Keratinocyte (primary cell): ENCODE measurements around the gene FRMD4B. TPM values are rescaled to one million over a fixed set of nuclear protein-coding genes. Genes with fewer than 3 reads are reported as not detected.

ENCODE experiments used
- DNase-seq: peaks from one replicate; pipeline ENCODE4 v3.0.0-alpha.2; 2011; ENCODE audit warnings: low read depth, missing footprints, low spot score
- FAIRE-seq: peaks from 2 replicates; lab custom pipeline; 2011; peaks lifted over from hg19 to GRCh38; lab: Jason Lieb, UNC
- H2AFZ ChIP-seq: 2 replicates; pipeline ENCODE4 v1.6.0; 2012; ENCODE audit warnings: low read length, control low read depth, inconsistent platforms; ENCODE audit not compliant: control insufficient read depth
- H3K27ac ChIP-seq: 2 replicates; pipeline ENCODE4 v1.5.1; 2011; ENCODE audit warnings: low read length; ENCODE audit not compliant: control insufficient read depth, insufficient read depth
- H3K27me3 ChIP-seq: 3 replicates; pipeline ENCODE4 v1.6.0; 2011; ENCODE audit warnings: low read length; ENCODE audit not compliant: control insufficient read depth, insufficient read depth; ENCODE audit errors: extremely low read depth
- H3K36me3 ChIP-seq, 2 experiments: 2 replicates in 1 of 2; 3 replicates in 1 of 2; pipeline ENCODE4 v1.5.1; 2011; ENCODE audit warnings: low read length in 2 of 2, mild to moderate bottlenecking in 1 of 2; ENCODE audit not compliant: control insufficient read depth in 2 of 2, insufficient read depth in 2 of 2; ENCODE audit errors: extremely low read depth in 1 of 2
- H3K4me1 ChIP-seq: 3 replicates; pipeline ENCODE4 v1.5.1; 2011; ENCODE audit warnings: low read length; ENCODE audit not compliant: control insufficient read depth, insufficient read depth; ENCODE audit errors: extremely low read depth
- H3K4me2 ChIP-seq: 3 replicates; pipeline ENCODE4 v1.6.0; 2011; ENCODE audit warnings: low read depth, low read length; ENCODE audit not compliant: control insufficient read depth, insufficient read depth; ENCODE audit errors: extremely low read depth
- H3K4me3 ChIP-seq, 3 experiments: fragments of 200-600 bp in 1 of 3; sonication (generic) in 1 of 3; 2 replicates in 2 of 3; 3 replicates in 1 of 3; pipeline ENCODE4 v1.5.1; 2011 to 2016; ENCODE audit warnings: low read length in 3 of 3, mild to moderate bottlenecking in 3 of 3, control low read depth in 2 of 3, inconsistent platforms in 1 of 3, low read depth in 1 of 3, mixed read lengths in 1 of 3, mixed run types in 1 of 3, moderate library complexity in 1 of 3; ENCODE audit not compliant: control insufficient read depth in 2 of 3, insufficient read depth in 2 of 3; ENCODE audit errors: extremely low read depth in 1 of 3
- H3K79me2 ChIP-seq: 2 replicates; pipeline ENCODE4 v1.6.0; 2012; ENCODE audit warnings: low read length; ENCODE audit not compliant: control insufficient read depth, insufficient read depth
- H3K9ac ChIP-seq: 3 replicates; pipeline ENCODE4 v1.6.0; 2011; ENCODE audit warnings: low read length; ENCODE audit not compliant: control insufficient read depth, insufficient read depth; ENCODE audit errors: extremely low read depth
- H3K9me1 ChIP-seq: 3 replicates; pipeline ENCODE4 v1.6.0; 2011; ENCODE audit warnings: low read length; ENCODE audit not compliant: control insufficient read depth, insufficient read depth; ENCODE audit errors: extremely low read depth
- H3K9me3 ChIP-seq: 2 replicates; pipeline ENCODE4 v1.5.1; 2012; ENCODE audit warnings: low read depth, low read length; ENCODE audit not compliant: control insufficient read depth
- H4K20me1 ChIP-seq: 3 replicates; pipeline ENCODE4 v1.6.0; 2011; ENCODE audit warnings: low read length; ENCODE audit not compliant: control insufficient read depth, insufficient read depth; ENCODE audit errors: extremely low read depth
- EZH2 ChIP-seq: IDR thresholded peaks from one replicate; pipeline ENCODE4 v1.6.1; 2012; ENCODE audit warnings: inconsistent platforms, mild to moderate bottlenecking, low read length, moderate library complexity
- dilution Hi-C: fragments of 300-500 bp; cut with MboI; formaldehyde crosslinking; loops from one replicate; pipeline ENCODE4 v1.7.0; 2020; ENCODE audit warnings: low sequenced_read_pairs; ENCODE audit not compliant: extremely low pct_ligation_motif_present
- polyA plus RNA-seq, 5 experiments: library from polyadenylated mRNA; depleted of rRNA in 3 of 5; stranded (reverse) in 3 of 5; stranded (forward) in 1 of 5; unstranded in 1 of 5; fragments of >200 nt; gene quantifications; 1 replicate in 1 of 5; 2 replicates in 3 of 5; 3 replicates in 1 of 5; pipeline versions ENCODE4 v1.2.1 to v1.2.3, GENCODE V29; 2011 to 2012; ENCODE audit warnings: missing spikeins in 2 of 5, low read depth in 1 of 5, low replicate concordance in 1 of 5
- TF ChIP-seq, protein P1 (sequence below), 3 experiments: IDR thresholded peaks in 1 of 3; conservative IDR thresholded peaks in 1 of 3; optimal IDR thresholded peaks in 1 of 3; 2 replicates in 2 of 3; 3 replicates in 1 of 3; pipeline versions ENCODE3 to v1.5.1; 2011; ENCODE audit warnings: low read length in 3 of 3, mild to moderate bottlenecking in 3 of 3, moderate library complexity in 2 of 3, control low read depth in 1 of 3, inconsistent platforms in 1 of 3; ENCODE audit not compliant: insufficient read depth in 2 of 3; ENCODE audit errors: extremely low read depth in 1 of 3

The FRMD4B gene
- polyA plus RNA-seq, 1 donor (not counting 4 experiments of a cell fraction or from before 2014, with no cell fraction given), result 48.3 TPM

DNA sequence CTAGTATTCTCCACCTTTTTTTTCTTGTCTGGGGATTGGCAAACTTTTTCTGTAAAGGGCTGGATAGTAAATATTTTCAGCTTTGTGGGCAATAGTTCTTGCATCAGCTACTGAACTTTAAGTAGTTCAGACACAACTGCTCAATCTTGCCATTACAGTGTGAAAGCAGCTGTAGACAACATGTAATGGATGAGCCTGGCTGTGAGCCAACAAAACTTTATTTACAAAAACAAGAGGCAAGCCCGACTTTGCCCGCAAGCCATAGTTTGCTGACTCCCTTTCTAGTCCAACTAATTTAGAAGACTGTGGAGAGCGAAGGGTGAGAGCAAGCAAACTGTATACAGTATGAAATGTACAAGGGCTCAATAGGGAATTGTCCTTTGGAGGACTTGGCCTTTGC lies 6.2 kb downstream of the FRMD4B start:
- H3K27me3 ChIP-seq, result no peaks in the 10 kb centered on the region
- TF ChIP-seq EZH2, result no peak
- TF ChIP-seq, protein P1, sequence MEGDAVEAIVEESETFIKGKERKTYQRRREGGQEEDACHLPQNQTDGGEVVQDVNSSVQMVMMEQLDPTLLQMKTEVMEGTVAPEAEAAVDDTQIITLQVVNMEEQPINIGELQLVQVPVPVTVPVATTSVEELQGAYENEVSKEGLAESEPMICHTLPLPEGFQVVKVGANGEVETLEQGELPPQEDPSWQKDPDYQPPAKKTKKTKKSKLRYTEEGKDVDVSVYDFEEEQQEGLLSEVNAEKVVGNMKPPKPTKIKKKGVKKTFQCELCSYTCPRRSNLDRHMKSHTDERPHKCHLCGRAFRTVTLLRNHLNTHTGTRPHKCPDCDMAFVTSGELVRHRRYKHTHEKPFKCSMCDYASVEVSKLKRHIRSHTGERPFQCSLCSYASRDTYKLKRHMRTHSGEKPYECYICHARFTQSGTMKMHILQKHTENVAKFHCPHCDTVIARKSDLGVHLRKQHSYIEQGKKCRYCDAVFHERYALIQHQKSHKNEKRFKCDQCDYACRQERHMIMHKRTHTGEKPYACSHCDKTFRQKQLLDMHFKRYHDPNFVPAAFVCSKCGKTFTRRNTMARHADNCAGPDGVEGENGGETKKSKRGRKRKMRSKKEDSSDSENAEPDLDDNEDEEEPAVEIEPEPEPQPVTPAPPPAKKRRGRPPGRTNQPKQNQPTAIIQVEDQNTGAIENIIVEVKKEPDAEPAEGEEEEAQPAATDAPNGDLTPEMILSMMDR (optimal IDR thresholded peaks at IDR 0.05 in 1 of 3, IDR thresholded peaks at IDR 0.05 in 1 of 3, conservative IDR thresholded peaks at IDR 0.05 in 1 of 3; ENCODE audit: extremely low read depth in 1 of 3, insufficient read depth in 2 of 3, low read length in 3 of 3), result no peak
- no peaks in the 10 kb centered on the region for H3K9me1 ChIP-seq
- no peak for DNase-seq
- dilution Hi-C loops, result no loop called here
- H3K27ac ChIP-seq, result no peak overlapping the region
- no peak overlapping the region for H2AFZ ChIP-seq
- H3K9me3 ChIP-seq, result no peaks in the 10 kb centered on the region
- no peak overlapping the region for H3K9ac ChIP-seq
- H3K4me3 ChIP-seq, result no peak overlapping the region
- H3K36me3 ChIP-seq, result no peaks in the 10 kb centered on the region
- no peaks in the 10 kb centered on the region for H4K20me1 ChIP-seq
- FAIRE-seq, result peak; percentile 51
- peaks cover 22% of the 10 kb centered on the region for H3K4me1 ChIP-seq
- peaks cover 37% of the 10 kb centered on the region for H3K79me2 ChIP-seq
- H3K4me2 ChIP-seq, result no peak overlapping the region

DNA sequence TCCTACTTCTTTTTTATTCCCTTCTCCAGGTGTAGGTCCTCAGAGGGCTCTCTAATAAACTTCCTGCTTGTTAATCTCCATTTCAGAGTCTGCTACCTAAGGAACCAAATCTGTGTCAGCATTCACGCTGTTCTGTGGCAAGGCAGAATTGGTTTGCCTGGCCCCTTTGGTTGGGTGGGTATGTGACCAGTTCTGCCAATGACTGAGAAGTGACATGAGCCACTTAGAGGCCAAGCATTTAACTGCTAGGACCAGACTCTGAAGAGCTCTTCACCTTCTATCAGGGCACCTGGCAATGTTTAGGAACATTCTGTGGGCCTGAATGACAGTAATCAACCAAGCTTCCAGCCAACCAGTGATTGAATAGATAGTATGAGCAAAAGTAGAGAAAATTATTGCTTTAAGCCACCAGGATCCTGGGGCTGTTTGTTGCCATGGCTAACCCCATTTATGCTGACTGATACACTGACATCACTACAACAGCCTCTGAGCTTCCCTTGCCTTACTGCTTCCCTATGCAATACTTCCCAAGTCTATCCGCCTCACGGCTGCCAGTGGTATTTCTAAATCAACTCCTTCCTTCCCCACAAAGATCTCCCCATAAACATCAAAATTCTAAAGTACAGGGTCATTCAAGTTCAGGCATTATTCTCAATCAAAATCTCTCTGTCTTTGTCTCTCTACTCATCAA lies 7.6 kb downstream of the FRMD4B start:
- Histone ChIP-seq H4K20me1 (no peaks in the 10 kb centered on the region), H3K27me3 (no peaks in the 10 kb centered on the region), H3K9ac (no peak overlapping the region), H3K9me1 (no peaks in the 10 kb centered on the region), H3K9me3 (no peaks in the 10 kb centered on the region), H3K4me2 (no peak overlapping the region), H3K36me3 (no peaks in the 10 kb centered on the region), H3K4me3 (no peak overlapping the region), H3K27ac (no peak overlapping the region), H2AFZ (no peak overlapping the region), H3K4me1 (peaks cover 22% of the 10 kb centered on the region), H3K79me2 (peaks cover 37% of the 10 kb centered on the region)
- no peak for TF ChIP-seq EZH2
- TF ChIP-seq, protein P1 (optimal IDR thresholded peaks at IDR 0.05 in 1 of 3, IDR thresholded peaks at IDR 0.05 in 1 of 3, conservative IDR thresholded peaks at IDR 0.05 in 1 of 3; ENCODE audit: extremely low read depth in 1 of 3, insufficient read depth in 2 of 3, low read length in 3 of 3), result no peak
- dilution Hi-C loops, result no loop called here
- DNase-seq (no peak), FAIRE-seq (no peak)
